K562 (cell line): ENCODE data around the gene FOXN1. TPM values are rescaled to one million over a fixed set of nuclear protein-coding genes. Genes with fewer than 3 reads are reported as not detected.

Source experiments
- ATAC-seq: fragments of 200-7000 bp; cut with Tn5 transposase; 3 replicates; pipeline ENCODE4 v1.9.1; 2020; ENCODE audit warnings: moderate library complexity
- BruUV-seq: library from RNA; stranded (reverse); fragments of 400-500 nt; replicated peaks from 2 replicates; lab custom pipeline; 2021; lab: Mats Ljungman, UMichigan
- CTCF ChIA-PET: fragments of 300-600 bp; formaldehyde crosslinking; extraction: SDS; loops from one replicate; lab custom pipeline; 2021; ENCODE audit warnings: low intra/inter-chr PET ratio; lab: Yijun Ruan, JAX
- POLR2A ChIA-PET: fragments of 300-600, 350-650 bp; sonication (Branson Sonifier 250); formaldehyde crosslinking; extraction: SDS; loops from one replicate; lab custom pipeline; 2021; ENCODE audit warnings: antibody characterized with exemption, inconsistent platforms; lab: Yijun Ruan, JAX
- DNase-seq, 4 experiments: peaks; one replicate each; pipeline versions ENCODE4 v3.0.0 to v3.0.0-alpha.2; 2011 to 2018; ENCODE audit warnings: low spot score in 3 of 4, mixed read lengths in 3 of 4; ENCODE audit errors: extremely low read depth in 1 of 4
- FAIRE-seq: peaks from 2 replicates; lab custom pipeline; 2011; peaks lifted over from hg19 to GRCh38; lab: Jason Lieb, UNC
- H2AFZ ChIP-seq: 2 replicates; pipeline ENCODE4 v1.6.0; 2011; ENCODE audit warnings: low read depth, low read length, control low read depth, inconsistent platforms
- H3K27ac ChIP-seq: fragments of 200-600 bp; 3 replicates; pipeline ENCODE4 v1.8.0; 2011; ENCODE audit warnings: low read depth, mild to moderate bottlenecking, control low read depth, inconsistent platforms, low read length, moderate library complexity, mixed read lengths; ENCODE audit errors: extremely low read depth
- H3K27me3 ChIP-seq, 2 experiments: fragments of 300-600 bp in 1 of 2; 2 replicates in 1 of 2; 3 replicates in 1 of 2; pipeline versions ENCODE4 v1.6.0 to v1.8.0; 2011; ENCODE audit warnings: inconsistent platforms in 2 of 2, low read length in 2 of 2, mild to moderate bottlenecking in 1 of 2, mixed read lengths in 1 of 2, moderate library complexity in 1 of 2; ENCODE audit not compliant: control insufficient read depth in 2 of 2, insufficient read depth in 2 of 2
- H3K36me3 ChIP-seq: fragments of 300-600 bp; 3 replicates; pipeline ENCODE4 v1.8.0; 2011; ENCODE audit warnings: mild to moderate bottlenecking, low read length, inconsistent platforms; ENCODE audit not compliant: control insufficient read depth, insufficient read depth
- H3K4me1 ChIP-seq, 2 experiments: fragments of 200-600 bp in 1 of 2; replicated peaks in 1 of 2; 2 replicates in 1 of 2; 3 replicates in 1 of 2; pipeline versions ENCODE4 v1.5.1 to v1.8.0; 2011; ENCODE audit warnings: inconsistent platforms in 2 of 2, low read length in 2 of 2, mild to moderate bottlenecking in 1 of 2, mixed read lengths in 1 of 2, moderate library complexity in 1 of 2; ENCODE audit not compliant: control insufficient read depth in 2 of 2, insufficient read depth in 2 of 2
- H3K4me2 ChIP-seq: 2 replicates; pipeline ENCODE4 v1.6.1; 2011; ENCODE audit warnings: low read length, control low read depth, inconsistent platforms, mixed read lengths; ENCODE audit not compliant: insufficient read depth
- H3K4me3 ChIP-seq: fragments of 200-600 bp; sonication (generic), shearing (Covaris generic); 2 replicates; pipeline ENCODE4 v1.5.1; 2016; ENCODE audit warnings: control low read depth, inconsistent platforms
- H3K79me2 ChIP-seq: fragments of 200-600 bp; 3 replicates; pipeline ENCODE4 v1.8.0; 2011; ENCODE audit warnings: low read length, inconsistent platforms; ENCODE audit not compliant: control insufficient read depth, insufficient read depth
- H3K9ac ChIP-seq, 2 experiments: 2 replicates each; pipeline versions ENCODE4 v1.6.0 to v1.6.1; 2011; ENCODE audit warnings: low read depth in 2 of 2, low read length in 2 of 2, control low read depth in 1 of 2, inconsistent platforms in 1 of 2, mild to moderate bottlenecking in 1 of 2, mixed read lengths in 1 of 2; ENCODE audit not compliant: insufficient read depth in 1 of 2
- H3K9me1 ChIP-seq: one replicate; pipeline ENCODE4 v1.6.0; 2011; ENCODE audit warnings: inconsistent platforms, mild to moderate bottlenecking, low read length, moderate library complexity; ENCODE audit not compliant: control insufficient read depth, insufficient read depth
- H3K9me3 ChIP-seq: replicated peaks from 2 replicates; pipeline ENCODE4 v1.5.1; 2011; ENCODE audit warnings: low read depth, low read length, inconsistent platforms; ENCODE audit not compliant: control insufficient read depth, insufficient read depth
- H4K20me1 ChIP-seq: replicated peaks from 2 replicates; pipeline ENCODE4 v1.6.1; 2011; ENCODE audit warnings: low read length, inconsistent platforms, mixed read lengths; ENCODE audit not compliant: control insufficient read depth, insufficient read depth
- BRF2 ChIP-seq: IDR thresholded peaks from 3 replicates; pipeline ENCODE4 v1.6.1; 2011; ENCODE audit warnings: borderline replicate concordance, mild to moderate bottlenecking; ENCODE audit not compliant: insufficient read length, insufficient read depth
- EWSR1 ChIP-seq: fragments of 450-650 bp; IDR thresholded peaks from 2 replicates; pipeline ENCODE4 v1.6.1; 2018; ENCODE audit warnings: borderline replicate concordance, mild to moderate bottlenecking, low read depth, moderate library complexity; ENCODE audit not compliant: partially characterized antibody
- FOXK1 ChIP-seq: sonication (generic); formaldehyde crosslinking; IDR thresholded peaks from 2 replicates; pipeline ENCODE4 v1.8.0; 2022; ENCODE audit warnings: missing genetic modification reagents, mild to moderate bottlenecking, borderline replicate concordance
- GTF2E2 ChIP-seq: fragments of 200-800 bp; sonication (Bioruptor generic); IDR thresholded peaks from 2 replicates; pipeline ENCODE4 v1.6.1; 2016; ENCODE audit warnings: missing genetic modification characterization, missing compliant biosample characterization
- HNRNPUL1 ChIP-seq: fragments of 200-400 bp; formaldehyde crosslinking; IDR thresholded peaks from 2 replicates; pipeline ENCODE4 v1.6.1; 2017; ENCODE audit warnings: low read length
- JUN ChIP-seq, 2 experiments: sonication (generic) in 1 of 2; formaldehyde crosslinking in 1 of 2; IDR thresholded peaks; 2 replicates each; pipeline versions ENCODE4 v1.6.1 to v1.8.0; 2012 to 2022; ENCODE audit warnings: borderline replicate concordance in 2 of 2, mild to moderate bottlenecking in 2 of 2, improper control_type of control experiment in 1 of 2, low read depth in 1 of 2, low read length in 1 of 2, missing genetic modification reagents in 1 of 2
- JUNB ChIP-seq: fragments of 450-650 bp; formaldehyde crosslinking; conservative IDR thresholded peaks from 2 replicates; pipeline ENCODE4 v1.4.0; 2020; ENCODE audit warnings: mild to moderate bottlenecking
- MXI1 ChIP-seq: IDR thresholded peaks from 2 replicates; pipeline ENCODE4 v1.6.1; 2011; ENCODE audit warnings: low read depth, mild to moderate bottlenecking, improper control_type of control experiment, low read length
- NCOA2 ChIP-seq, 2 experiments: fragments of 450-650 bp; IDR thresholded peaks; 2 replicates each; pipeline ENCODE4 v1.6.1; 2018; ENCODE audit warnings: mild to moderate bottlenecking in 2 of 2, moderate library complexity in 1 of 2; ENCODE audit not compliant: partially characterized antibody in 2 of 2
- NFE2 ChIP-seq: IDR thresholded peaks from 2 replicates; pipeline ENCODE4 v1.6.1; 2014; ENCODE audit warnings: antibody characterized with exemption, low read depth
- NR2C1 ChIP-seq, 2 experiments: fragments of 450-650 bp; IDR thresholded peaks; 2 replicates each; pipeline ENCODE4 v1.6.1; 2017; ENCODE audit warnings: mild to moderate bottlenecking in 2 of 2, antibody characterized with exemption in 1 of 2, inconsistent platforms in 1 of 2, missing compliant biosample characterization in 1 of 2, missing genetic modification characterization in 1 of 2
- PHF20 ChIP-seq: fragments of 450-650 bp; IDR thresholded peaks from 2 replicates; pipeline ENCODE4 v1.6.1; 2018; ENCODE audit not compliant: partially characterized antibody
- TCF3 ChIP-seq: sonication (generic); formaldehyde crosslinking; IDR thresholded peaks from 2 replicates; pipeline ENCODE4 v1.4.0; 2020; ENCODE audit warnings: mild to moderate bottlenecking, missing genetic modification reagents
- ZNF311 ChIP-seq: fragments of 250-450 bp; sonication (Bioruptor Pico); IDR thresholded peaks from 2 replicates; pipeline ENCODE4 v1.4.0; 2020; ENCODE audit warnings: mild to moderate bottlenecking, moderate library complexity
- ZNF518B ChIP-seq: fragments of 250-450 bp; sonication (Bioruptor Pico); IDR thresholded peaks from 2 replicates; pipeline ENCODE4 v1.5.0; 2021; ENCODE audit warnings: mild to moderate bottlenecking, moderate library complexity
- WGBS: fragments of 100-300 bp; shearing (Covaris generic); methylation state at CpG from one replicate; pipeline ENCODE4 v1.1.6; 2016; ENCODE audit warnings: low coverage, mixed read lengths; ENCODE audit not compliant: insufficient coverage; ENCODE audit errors: missing lambda C conversion rate; 5-methylcytosine and 5-hydroxymethylcytosine counted together
- in situ Hi-C: fragments of 300-500 bp; cut with MboI; formaldehyde crosslinking; loops from 4 replicates; pipeline ENCODE4 v1.15.0; 2018; ENCODE audit warnings: inconsistent platforms, mixed read lengths
- intact Hi-C: fragments of 100-400 bp; cut with micrococcal nuclease; formaldehyde crosslinking; loops from 2 replicates; pipeline ENCODE4 v1.14.2; 2022
- polyA plus RNA-seq, 8 experiments: library from polyadenylated mRNA; depleted of rRNA in 4 of 8; stranded (reverse) in 5 of 8; unstranded in 3 of 8; fragments of >200 nt; fragmentation: Nextera tagmentation in 2 of 8; fragmentation: Illumina TruSeq in 1 of 8; extraction: Ambion mirVana in 2 of 8; extraction: Trizol in 1 of 8; gene quantifications; 2 replicates each; pipeline versions ENCODE4 v1.2.1 to v1.2.3, GENCODE V29; 2011 to 2014; ENCODE audit warnings: inconsistent platforms in 1 of 8, missing spikeins in 1 of 8
- total RNA-seq, 7 experiments: library from RNA; depleted of rRNA in 6 of 7; stranded (reverse); fragments of >200 nt in 6 of 7; fragmentation: Illumina TruSeq in 2 of 7; extraction: Trizol in 2 of 7; gene quantifications; 2 replicates each; pipeline versions ENCODE4 v1.2.1 to v1.2.3, GENCODE V29; 2011 to 2021; ENCODE audit warnings: low replicate concordance in 1 of 7
- TF ChIP-seq, protein P1 (sequence below): fragments of 450-650 bp; conservative IDR thresholded peaks from 2 replicates; pipeline ENCODE4 v1.6.1; 2016; ENCODE audit warnings: missing genetic modification characterization, low read depth, mild to moderate bottlenecking, missing compliant biosample characterization, moderate library complexity

The FOXN1 gene
- total and polyA plus RNA-seq, 9 of the 15 experiments (the other 6 are each of a cell fraction or from before 2014, with no cell fraction given): not detected

- BruUV-seq: no TSS peak
- no peak for ATAC-seq
- no peak overlapping the region for H3K27ac ChIP-seq
- in situ Hi-C loops (loop anchor here (5.0 kb wide), 1 partner anchor 38 kb away; no protein-coding TSS in a partner anchor), intact Hi-C loops (no loop called here)
- H3K27me3 ChIP-seq: peaks cover 2 to 13% of the 10 kb centered on the region in 2 experiments; a peak in 4 of 5 replicates
- no peak for FAIRE-seq
- CTCF ChIA-PET: no interaction called here
- no peaks in the 10 kb centered on the region for H3K9me3 ChIP-seq
- no peak overlapping the region for H3K4me3 ChIP-seq
- no peak overlapping the region for H3K4me2 ChIP-seq
- peaks cover 9% of the 10 kb centered on the region; the same call in 1 of the 2 replicates for H4K20me1 ChIP-seq
- 19% methylated on average over 9 of the region's 9 CpGs for WGBS
- POLR2A ChIA-PET: interaction anchor here (0.6 kb wide), 1 partner anchor 144 kb away, joined by 3 read pairs; no protein-coding TSS in a partner anchor
- no peaks in the 10 kb centered on the region for H3K36me3 ChIP-seq
- DNase-seq: no peak
- H3K4me1 ChIP-seq: peaks cover 0 to 18% of the 10 kb centered on the region in 2 experiments; a peak in 2 of 5 replicates
- H2AFZ ChIP-seq: no peak overlapping the region
- no peaks in the 10 kb centered on the region for H3K9me1 ChIP-seq
- no peaks in the 10 kb centered on the region for H3K79me2 ChIP-seq
- no peak overlapping the region for H3K9ac ChIP-seq
- TF ChIP-seq, protein P1, sequence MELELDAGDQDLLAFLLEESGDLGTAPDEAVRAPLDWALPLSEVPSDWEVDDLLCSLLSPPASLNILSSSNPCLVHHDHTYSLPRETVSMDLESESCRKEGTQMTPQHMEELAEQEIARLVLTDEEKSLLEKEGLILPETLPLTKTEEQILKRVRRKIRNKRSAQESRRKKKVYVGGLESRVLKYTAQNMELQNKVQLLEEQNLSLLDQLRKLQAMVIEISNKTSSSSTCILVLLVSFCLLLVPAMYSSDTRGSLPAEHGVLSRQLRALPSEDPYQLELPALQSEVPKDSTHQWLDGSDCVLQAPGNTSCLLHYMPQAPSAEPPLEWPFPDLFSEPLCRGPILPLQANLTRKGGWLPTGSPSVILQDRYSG (tag): no peak
- no peak for TF ChIP-seq FOXK1 (CRISPR knock-in tag)
- no peak for TF ChIP-seq GTF2E2
- no peak for TF ChIP-seq ZNF518B (CRISPR knock-in tag)
- TF ChIP-seq MXI1: no peak
- no peak for TF ChIP-seq ZNF311 (CRISPR knock-in tag)
- TF ChIP-seq NR2C1 (IDR thresholded peaks at IDR 0.05): no peak
- TF ChIP-seq NR2C1 (tag; IDR thresholded peaks at IDR 0.05): no peak
- TF ChIP-seq NFE2: no peak
- no peak for TF ChIP-seq JUN (IDR thresholded peaks at IDR 0.05; ENCODE audit: borderline replicate concordance, low read depth, low read length)
- TF ChIP-seq JUN (CRISPR knock-in tag; IDR thresholded peaks at IDR 0.05; ENCODE audit: borderline replicate concordance): no peak
- TF ChIP-seq HNRNPUL1: no peak
- no peak for TF ChIP-seq NCOA2 (IDR thresholded peaks at IDR 0.05; ENCODE audit: partially characterized antibody in 2 of 2)
- TF ChIP-seq BRF2: no peak
- no peak for TF ChIP-seq JUNB (CRISPR knock-in tag)
- TF ChIP-seq EWSR1: no peak
- TF ChIP-seq TCF3 (CRISPR knock-in tag): no peak
- no peak for TF ChIP-seq PHF20
Observed at GRCh38 chr17:28499364-28499664, 6.8 kb upstream of the FOXN1 start.
